NAMALWA (cell line): Measurements from ENCODE around the gene SEMA7A.
A peak's percentile ranks its signal among the peaks of the same experiment; 100 is the strongest.

Experiments
- DNase-seq: peaks from one replicate; pipeline ENCODE4 v3.0.0-alpha.2; 2015; ENCODE audit warnings: low spot score

Gene SEMA7A

DNA sequence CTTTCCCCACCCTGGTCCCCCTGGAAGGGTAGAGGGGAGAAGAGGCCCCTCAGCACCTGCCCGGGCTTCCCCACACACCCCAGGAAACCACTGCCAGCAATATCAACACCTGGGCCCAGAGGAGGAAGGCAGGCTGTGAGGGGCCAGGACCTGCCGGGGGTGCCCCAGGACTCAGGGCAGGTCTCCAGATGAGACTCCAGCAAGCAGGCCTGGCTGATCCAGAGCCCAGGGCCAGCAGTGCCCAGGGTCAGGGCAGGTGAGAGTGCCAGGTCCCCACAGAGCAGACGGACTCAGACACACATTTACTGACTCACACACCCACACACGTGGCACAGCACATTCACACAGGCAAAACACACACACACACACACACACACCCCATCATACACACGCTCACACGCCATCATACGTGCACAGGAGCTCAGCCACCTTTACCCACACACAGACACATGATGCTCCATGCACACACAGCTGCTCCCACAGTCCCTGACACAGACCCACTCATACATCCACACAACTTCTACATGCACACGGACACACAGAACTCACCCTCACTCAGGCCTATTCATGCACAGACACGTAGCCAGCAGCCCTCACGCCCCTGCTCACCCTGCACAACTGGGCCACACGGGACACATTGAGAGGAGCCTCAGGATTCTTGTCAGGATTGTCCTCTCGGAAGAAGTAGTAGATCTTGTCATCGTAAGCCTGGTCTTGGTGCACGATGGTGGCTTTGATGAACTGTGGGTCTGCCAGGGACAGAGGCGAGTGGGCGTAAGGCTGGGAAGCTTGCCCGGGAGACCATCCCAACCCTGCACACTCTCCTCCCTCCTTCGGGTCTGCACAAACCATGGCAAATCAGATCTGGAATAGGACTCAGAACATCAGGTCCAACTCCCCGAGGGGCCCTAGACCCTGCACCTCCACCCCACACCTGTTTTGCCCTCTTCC, 17.5 kb downstream of the SEMA7A start:
- DNase-seq, result no peak

DNA sequence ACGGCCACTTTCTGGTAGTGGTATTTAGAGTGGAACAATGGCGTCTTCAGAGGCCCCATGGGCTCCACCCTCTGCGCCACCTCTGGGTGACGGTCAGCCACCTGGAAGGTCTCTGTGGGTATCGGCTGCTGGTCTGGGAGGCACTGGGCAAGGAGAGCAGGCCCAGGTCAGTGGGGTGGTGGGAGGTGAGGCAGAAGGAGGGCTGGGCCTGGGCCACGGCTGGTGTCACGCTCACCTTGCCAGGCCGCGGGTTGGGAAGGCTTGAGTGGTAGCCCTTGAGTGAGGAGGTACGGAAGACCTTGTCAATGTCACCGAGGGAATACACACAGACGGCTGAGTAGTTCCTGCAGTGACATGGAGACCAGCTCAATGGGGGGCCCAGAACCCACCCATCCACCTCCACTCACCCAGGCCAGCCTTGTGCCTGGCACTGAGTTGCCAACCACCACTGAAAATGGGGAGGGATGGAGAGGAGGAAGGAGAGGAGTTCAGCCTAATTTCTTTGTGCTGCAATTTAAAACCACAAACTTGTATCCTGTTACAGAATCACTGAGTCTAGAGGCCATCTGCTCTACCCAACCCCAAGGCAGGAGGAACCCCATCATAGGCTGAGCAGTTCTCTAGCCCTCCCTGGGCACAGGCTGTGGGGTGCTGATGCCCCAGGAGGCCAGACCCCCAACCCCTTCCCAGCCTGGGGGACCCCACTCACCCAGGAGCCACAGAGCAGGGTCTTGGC, 19.0 kb downstream of the SEMA7A start:
- DNase-seq, result no peak

DNA sequence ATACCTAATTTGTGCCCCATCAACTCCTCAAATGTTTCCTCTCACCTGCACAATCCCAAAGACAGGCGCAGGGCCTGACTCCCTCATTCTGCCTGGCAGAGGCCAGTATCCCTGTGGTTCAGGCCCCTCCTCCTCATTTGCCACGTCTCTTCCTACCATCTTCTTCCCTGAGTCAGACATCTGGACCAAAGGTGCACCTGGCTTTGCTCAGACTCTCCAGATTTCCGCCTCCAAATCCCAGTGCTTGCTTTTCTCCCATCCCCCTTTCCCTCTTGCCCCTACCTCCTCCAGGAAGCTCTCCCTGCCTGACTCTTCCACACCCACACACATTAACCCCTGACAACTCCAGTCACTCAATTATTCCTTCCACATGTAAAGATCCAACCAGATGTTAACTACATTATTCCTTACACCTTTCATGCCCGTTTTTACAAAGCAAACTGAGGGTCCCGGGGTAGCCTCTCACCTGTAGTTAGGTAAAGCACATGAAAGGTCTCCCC, 19.6 kb downstream of the SEMA7A start:
- DNase-seq, result no peak

DNA sequence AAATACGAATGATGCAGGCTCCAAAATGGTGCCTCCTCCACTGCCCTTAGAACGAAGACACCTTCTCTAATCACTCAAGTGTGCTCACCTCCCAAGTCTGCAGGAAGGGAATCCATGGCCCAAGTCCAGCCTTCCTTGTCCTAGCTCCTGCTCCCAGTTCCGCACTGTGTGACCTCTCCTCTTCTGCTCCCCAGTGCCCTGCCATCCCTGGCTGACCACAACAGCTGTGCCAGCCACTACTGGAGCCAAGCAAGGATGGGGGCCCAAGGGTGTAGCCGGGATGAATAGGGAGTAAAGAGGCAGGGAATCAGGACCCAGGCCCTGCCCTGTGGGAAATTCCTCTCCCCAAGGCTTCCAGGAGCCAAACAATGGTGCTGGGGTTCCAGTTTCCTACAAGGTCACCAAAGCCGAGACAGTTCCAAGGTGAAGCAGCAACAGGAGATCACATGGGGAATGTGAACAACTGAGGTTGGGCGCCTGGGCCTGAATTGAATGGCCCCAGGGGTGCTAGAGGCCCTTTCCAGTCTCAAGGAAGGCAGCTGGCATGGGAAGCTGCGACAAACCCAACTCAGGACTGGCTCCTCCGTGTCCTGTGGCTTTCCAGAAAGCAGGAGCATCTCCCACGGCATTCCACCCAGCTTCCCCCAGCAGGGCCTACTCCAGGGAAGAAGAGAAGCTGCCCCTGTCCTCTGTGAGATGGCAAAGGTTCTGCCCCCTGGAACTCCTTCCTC, 20.2 kb downstream of the SEMA7A start:
- DNase-seq, result no peak

DNA sequence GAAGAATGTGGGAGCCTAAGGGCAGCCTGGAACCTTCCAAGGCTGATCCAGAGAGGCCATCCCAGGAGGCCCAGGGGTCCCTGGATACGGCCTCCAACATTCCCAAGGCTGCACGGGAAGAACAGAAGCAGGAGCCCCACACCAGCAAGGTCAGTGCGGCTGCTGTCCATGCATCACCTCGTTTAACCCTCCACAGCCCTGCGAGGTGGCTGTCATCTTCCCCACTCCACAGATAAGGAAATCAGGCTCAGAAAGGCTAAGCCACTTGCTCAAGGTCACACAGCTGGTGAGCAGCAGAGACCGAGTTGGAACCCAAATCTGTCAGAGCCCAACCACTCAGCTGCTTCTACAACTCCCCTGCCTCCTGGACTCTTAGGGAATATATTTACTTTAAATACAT, 21.6 kb downstream of the SEMA7A start:
- no peak for DNase-seq

DNA sequence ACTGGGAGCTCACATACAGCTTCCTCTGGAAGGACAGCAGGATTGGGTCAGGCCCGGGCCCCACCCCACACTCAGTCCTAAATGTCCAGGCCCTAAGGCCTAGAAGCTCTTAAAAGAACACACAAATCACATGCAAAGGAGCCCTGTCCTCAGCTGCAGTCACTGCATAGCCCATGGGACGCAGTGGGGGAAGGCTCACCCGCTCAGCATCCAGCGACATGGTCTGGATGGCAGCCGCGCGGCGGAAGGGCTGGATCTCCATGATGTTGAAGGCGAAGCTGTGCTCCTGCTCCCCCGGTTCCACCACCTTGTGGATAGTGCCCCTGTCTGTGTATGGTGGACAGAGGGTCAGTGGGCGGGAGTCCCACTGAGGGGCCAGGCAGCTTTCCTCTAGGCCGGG, 22.1 kb downstream of the SEMA7A start:
- DNase-seq, result no peak

DNA sequence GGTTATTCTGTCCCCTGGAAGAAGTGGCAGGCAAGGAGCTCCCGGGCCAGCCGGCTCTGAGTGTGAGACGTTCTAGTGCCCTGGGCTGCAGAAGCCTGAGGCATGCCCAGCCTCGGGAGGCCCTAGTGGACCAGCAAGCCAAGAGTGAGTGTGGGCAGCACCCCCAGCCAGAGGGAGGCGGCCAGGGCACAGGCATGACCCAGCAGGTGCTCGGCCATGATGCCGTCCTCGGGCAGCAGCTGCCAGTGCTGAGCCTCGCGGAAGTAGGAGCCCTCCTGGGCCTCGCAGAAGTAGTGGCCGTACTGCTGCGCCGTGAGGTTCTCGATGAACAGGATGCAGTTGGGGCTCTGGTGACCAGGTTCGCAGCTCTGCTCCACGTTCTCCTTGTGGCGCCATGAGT, 23.3 kb downstream of the SEMA7A start:
- DNase-seq, result no peak

DNA sequence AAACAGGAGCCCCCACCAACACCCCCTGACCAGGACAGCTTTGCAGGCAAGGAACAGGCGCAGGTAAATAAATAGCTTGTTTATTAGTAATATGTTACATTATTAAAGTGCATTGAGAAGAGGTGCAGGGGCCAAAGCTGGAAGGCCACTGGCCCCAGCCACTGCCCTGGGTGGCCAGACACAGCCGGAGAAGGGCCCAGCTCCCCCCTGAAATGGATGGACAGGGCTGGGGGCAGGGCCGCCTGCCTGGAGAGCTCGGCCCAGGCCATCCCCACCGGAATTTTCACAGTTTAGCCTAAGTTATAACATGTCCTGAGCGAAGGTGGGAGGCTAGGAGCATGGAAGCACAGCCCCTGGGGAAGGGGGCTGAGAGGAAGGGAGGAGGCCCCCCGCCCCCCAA, 24.5 kb downstream of the SEMA7A start:
- no peak for DNase-seq

DNA sequence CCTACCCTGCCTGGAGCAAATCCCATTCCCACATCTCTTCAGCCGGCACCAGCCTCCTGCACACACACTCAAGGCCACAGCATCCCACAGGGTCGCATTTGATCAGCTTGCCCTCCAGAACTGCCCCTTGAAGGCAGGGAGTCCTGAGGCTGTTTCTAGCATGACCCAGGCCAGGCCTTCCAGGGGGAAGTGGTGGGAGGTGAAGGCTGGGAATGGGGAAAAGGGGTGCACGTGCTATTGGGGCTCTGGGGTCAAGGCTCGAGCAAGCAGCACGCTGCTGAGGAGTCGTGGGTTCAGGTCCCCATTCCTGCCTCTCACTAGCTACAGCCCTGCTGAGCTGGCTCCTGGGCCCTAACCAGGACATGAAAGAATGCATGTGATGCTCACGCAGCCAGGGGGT, 24.9 kb downstream of the SEMA7A start:
- no peak for DNase-seq

DNA sequence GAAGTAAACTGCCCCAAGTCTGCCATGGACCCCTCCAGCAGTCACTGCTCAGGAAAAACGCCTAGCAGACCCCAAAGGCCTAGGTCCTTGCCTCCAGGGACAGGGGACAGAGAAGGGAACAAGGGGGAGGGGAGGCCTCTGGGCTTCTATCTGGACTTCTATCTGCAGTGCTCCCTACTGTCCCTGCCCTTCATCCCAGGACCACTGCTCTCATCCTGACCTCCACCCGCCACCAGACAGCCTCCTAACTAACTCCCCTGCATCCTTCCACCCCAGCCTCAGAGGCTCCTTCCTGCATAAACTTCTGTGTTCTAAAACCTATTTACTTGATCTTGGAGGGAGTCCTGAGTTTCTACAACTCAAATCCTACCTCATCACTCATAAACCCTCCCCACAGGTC, 25.4 kb downstream of the SEMA7A start:
- no peak for DNase-seq

DNA sequence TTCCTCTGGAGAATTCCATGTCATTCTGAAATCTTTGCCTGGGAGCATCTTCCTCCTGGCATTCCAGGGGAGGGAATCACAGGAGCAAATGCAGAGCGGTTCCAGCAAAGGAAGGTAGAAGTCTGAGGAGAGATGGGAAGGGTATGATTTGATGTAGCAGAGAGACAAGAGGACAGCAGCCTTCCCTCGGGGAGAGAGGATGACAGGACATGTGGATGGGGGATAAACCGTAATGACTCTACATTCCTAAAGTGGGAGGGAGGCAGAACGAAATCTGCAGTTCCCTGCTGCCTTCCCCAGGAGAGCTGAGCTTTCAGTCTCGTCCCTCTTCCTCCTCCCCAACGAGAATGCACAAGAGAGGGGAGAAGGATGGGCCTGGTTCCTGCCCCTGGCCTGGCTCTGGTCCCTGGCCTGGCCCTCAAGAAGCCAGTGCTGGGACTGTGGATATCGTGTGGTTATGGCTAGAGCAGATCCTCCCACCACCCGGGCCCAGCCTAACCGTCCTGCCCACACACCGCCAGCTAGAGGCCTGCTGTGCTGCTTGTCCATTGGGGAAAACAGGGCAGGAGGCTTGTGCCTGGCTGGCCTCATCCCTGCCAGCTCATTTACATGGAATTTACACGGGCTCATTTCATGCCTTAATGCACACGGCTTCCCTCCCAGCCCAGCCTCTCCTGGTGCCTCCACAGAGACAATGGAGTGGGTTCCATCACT, 26.6 kb downstream of the SEMA7A start:
- DNase-seq, result no peak

DNA sequence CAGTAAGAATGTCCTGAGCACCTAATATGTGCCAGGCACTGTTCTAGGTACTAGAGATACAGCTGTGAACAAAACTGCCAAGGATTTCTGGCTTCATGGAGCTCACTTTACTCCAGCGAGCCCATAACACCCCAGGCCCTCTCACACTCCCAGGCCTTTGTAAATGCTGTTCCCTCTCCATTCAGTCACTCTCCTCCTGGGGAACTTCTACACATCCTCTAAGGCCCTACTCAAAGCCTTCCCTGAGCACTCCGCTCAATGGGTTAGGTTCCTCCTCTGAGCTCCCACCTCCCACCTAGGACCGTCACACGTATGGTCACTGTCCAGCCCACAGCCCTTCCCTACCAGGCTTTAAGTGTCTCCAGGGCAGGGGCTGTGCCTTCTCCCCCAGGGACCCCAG, 27.2 kb downstream of the SEMA7A start:
- no peak for DNase-seq

DNA sequence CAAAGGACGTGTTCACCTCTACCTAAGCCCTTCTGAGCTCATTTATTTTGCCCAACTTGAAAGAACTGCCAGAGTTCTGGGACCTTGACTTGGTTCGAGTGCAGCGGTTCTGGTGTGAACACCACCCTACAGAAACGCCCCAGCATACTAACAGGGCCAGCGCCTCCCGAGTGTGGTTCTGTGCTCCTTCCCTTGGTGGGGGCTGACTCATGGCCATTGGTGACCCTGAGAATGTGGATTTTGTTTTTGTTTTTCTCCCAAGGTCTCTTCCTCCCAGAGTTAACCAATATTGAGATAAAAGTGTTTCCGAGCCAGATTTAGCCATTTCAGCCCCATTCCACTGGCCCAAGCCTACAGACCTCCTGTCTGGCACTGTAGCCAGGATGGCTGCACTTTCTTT, 27.9 kb downstream of the SEMA7A start:
- DNase-seq, result no peak

DNA sequence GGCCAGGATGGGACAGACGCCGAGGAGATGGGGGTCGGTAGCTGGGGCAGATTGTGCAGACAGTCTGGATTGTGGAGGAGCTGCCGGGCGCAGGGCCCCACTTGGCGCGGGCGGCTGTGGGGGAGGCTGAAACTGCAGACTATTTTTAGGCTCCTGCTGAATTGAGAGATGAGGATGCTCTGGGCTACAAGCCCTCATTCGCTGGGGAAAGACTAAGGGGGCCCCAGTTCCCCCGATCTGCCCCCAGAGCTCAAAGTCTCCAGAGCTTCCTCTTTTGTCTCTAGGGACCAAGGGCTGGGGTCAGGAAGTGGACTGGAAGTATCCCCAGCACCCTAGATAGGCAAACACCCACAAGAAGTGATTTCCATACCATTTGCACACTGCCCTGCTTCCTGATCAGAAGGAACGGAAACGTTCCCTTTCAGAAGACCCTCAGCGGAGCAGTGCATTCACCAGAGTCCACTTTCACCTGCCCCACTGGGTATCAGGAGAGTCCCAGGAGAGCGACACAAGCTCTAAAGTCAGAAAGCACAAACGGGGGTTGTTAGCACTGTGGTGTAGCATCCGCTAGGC, 29.7 kb downstream of the SEMA7A start:
- DNase-seq, result peak; percentile 41

DNA sequence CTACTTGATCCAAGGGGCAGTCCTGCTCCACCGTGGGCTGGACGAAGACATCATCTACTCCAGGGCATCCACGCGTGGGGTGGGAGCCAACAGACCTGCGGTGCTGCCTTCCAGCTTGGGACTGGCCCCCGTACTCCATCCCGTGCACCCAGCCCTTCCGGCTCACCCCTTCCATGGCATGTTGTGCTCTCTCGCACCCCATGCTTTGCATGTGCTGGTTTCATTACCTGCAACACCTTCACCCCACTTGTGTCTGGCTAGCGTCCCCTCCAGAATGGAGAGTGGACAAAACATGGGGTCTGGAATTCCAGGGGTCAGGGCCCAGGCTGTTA, 30.2 kb downstream of the SEMA7A start:
- DNase-seq, result no peak

DNA sequence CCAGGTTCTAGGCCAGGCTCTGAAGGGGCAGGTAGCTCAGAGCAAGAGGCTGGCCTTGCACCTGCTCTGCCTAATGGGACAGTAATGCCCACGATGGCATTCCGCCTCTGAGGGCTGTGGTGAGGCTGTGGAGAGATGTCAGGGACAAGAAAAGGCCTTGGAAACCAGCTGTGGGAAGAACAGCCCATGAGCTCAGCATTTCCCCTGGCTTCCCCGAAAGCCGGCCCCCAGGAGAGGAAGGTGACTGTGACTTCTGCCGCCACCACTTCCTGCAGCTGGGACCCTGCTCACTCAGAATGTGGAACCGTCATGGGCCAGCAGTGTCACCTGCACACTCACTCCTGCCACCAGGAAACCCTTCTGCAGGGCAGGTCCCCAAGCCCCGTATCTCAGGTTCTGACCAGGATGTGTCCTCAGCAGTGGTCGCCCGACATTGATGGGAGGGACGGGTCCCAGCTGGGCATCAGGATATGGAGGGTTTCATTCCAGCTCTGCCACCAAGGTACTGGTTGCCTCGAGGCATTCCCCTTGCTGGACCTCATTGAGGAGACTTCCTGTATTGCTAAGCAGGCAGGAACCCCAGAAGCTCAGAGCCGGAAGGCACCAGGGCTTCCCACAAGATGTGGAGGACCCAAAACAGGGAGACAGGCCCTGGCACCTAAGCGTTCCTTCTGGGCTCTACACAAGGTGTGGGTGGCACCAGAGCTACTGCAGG, 30.7 kb downstream of the SEMA7A start:
- DNase-seq, result peak; percentile 88

DNA sequence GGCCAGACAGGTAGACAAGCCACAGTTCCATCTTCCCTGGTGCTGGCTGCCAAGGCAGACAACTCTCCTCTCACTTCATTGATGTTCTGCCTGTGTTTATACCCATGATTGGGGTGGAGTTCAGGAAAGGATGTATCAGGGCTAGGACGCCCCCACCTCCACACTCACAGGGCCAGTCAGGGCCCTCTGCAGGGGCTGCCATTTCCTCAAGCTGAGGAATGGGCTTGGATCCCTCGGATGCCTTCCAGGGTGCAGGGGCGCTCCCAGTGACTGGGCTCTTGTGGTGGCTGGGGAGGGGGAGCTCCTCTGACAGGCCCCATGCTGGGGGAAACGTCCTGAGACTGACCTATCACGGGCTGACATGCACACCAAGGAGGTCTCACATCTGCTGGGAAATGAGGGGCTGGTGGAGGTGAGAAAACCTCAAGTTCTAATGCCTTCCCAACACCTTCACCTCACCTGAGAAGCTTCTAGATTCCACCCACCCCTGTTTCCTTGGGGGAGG, 31.4 kb downstream of the SEMA7A start:
- DNase-seq, result no peak

DNA sequence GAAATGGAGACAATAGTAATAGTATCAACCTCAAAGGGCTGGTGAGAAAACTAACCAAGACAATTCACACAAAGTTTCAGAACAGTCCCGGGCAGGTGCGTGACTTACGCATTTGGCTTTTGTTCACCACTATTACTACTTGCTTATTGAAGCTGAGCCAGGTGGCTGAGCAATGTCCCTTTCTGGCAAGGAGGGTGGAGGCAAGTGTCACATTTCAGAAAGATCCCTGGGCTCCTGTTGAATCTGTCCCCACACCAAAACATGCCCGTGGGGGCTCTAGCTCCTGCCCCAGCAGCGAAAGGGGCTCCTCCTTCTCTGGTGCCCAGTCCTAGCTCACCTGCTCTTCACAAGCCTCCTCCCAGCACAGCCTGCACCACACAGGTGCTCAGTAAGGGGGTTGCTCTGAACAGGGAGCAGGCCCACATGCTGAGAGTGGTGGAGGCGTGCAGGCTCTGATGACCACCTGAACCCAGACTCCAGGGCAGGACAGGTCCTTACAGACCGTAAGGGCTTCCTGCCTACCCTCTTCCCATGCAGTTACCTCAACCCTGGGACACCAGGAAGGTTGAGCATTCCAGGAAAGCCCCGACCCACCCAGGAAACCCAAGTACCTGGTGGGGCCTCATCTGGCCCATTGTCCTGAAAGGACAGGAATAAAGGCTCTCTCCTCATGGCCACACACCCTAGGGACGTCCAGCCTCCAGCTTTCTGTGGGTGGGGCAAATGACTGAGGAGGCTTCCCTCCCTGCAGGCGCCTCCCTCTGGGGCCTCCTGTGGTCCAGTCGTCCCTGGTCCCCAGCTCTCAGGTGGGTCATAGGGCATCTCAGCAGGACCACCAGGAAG, 32.6 kb downstream of the SEMA7A start:
- DNase-seq, result peak; percentile 46

DNA sequence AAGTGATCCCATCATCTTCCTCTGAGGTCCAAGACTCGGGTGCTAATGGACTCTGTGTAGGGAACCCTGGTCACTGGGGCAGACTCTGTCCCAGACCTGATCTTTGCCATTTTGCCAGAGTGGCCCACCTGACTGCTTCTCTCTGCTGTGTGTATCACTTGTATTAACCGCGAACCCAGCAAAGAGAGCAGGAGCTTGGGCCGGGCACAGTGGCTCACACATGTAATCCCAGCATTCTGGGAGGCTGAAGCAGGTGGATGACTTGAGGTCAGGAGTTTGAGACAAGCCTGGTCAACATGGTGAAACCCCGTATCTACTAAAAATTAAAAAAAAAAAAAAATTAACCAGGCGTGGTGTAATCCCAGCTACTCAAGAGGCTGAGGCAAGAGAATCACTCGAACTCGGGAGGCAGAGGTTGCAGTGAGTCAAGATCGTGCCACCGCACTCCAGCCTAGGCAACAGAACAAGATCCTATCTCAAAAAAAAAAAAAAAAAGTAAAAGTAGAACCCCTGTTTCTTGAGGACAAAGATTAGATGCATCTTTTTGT, 33.4 kb downstream of the SEMA7A start:
- no peak for DNase-seq
